Measurements from ENCODE around the gene EPM2A.
A peak's percentile ranks its signal among the peaks of the same experiment; 100 is the strongest.
"Not testable (repeated sequence)": the region's sequence is repeated elsewhere in the genome, so short reads cannot be mapped to it uniquely, and the experiment has no call there.

The EPM2A gene

DNA sequence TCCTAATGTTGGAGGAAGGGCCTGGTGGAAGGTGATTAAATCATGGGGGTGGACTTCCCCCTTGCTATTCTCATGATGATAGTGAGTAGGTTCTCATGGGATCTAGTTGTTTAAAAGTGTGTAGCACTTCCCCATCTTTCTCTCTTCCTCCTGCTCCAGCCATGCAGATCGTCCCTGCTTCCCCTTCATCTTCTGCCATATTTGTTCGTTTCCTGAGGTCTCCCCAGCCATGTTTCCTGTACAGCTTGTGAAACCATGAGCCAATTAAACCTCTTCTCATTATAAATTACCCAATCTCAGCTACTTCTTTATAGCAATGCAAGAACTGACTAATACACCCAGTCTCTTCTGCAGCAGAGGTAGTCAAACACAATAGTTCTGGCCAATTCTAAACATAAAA is 5.4 kb downstream of the EPM2A start:
- no peak for DNase-seq (ENCODE audit: low read depth)

GRCh38 chr6:145728444-145729385 is 6.6 kb downstream of the EPM2A start:
- no peak for DNase-seq (ENCODE audit: low read depth)

GRCh38 chr6:145727817-145728388 is 7.4 kb downstream of the EPM2A start:
- no peak for DNase-seq (ENCODE audit: low read depth)

DNA sequence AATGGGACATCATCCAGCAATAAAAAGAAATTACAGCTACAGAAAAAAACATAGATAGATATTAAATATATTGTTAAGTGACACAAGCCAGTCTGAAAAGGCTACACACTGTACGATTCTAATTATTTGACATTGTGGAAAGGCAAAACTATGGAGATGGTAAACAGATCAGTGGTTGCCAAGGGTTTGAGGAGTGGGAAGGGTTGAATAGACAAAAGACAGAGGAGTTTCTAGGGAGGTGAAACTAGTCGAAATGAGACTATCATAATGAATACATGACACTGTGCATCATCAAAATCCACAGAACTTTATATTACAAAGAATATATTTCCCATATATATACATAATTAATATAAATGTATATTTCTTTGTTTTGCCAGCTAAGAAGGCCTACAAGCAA is 9.8 kb downstream of the EPM2A start:
- DNase-seq (ENCODE audit: low read depth) = no peak

- DNase-seq (ENCODE audit: low read depth) = no peak
Observed at GRCh38 chr6:145723646-145724045, 11.7 kb downstream of the EPM2A start.

- no peak for DNase-seq (ENCODE audit: low read depth)
Observed at GRCh38 chr6:145722190-145722589, 13.1 kb downstream of the EPM2A start.

GRCh38 chr6:145721144-145721543 is 14.2 kb downstream of the EPM2A start:
- DNase-seq (ENCODE audit: low read depth) = no peak

DNA sequence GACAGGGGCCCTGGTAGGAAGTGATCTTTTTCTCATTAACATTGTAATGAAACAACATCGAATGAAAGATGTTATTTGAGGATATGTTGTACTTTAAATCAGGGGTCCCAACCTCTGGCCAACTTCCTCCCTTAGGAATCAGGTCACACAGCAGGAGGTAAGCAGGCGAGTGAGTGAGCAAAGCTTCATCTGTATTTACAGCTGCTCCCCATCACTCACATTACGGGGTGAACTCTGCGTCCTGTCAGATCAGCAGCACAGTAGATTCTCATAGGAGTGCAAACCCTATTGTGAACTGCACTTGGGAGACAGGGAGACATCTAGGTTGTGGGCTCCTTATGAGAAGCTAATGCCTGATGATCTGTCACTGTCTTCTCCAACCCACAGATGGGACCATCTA is 19.9 kb downstream of the EPM2A start:
- DNase-seq (ENCODE audit: low read depth) = no peak

- DNase-seq (ENCODE audit: low read depth) = no peak
Observed at GRCh38 chr6:145714731-145715130, 20.6 kb downstream of the EPM2A start.

DNA sequence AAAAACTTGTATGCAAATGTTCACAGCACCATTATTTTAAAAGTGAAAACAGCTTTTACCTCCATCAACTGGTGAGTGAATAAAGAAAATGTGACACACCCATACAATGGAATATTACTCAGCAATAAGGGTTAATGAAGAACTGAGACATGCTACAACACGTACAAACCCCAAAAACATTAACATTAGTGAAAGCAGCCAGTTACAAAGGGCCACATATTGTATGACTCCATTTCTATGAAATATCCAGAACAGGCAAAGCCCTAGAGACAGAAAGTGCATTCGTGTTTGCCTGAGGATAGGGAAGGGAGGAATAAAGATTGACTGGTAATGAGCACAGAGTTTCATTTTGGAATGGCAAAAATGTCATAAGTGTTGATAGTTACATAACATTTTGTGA is 21.5 kb downstream of the EPM2A start:
- no peak for DNase-seq (ENCODE audit: low read depth)

DNA sequence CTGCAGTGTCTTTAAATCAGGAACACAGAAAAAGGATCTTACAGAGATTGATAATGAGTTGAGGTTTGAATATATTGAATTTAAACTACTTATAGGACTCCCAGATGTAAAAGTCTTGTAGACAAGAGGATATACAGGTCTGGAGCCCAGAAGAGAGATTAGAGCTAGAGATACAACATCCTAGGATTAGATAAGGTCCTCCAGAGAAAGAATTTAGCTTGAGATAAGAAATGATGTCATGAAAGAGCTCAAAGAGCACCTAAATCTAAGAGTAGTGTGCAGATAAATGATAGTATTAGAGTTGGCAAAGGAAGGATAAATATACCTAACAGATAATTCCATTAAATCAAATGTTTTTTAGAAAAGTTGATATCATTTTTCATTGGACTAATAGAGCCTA is 23.9 kb downstream of the EPM2A start:
- DNase-seq (ENCODE audit: low read depth) = no peak

DNA sequence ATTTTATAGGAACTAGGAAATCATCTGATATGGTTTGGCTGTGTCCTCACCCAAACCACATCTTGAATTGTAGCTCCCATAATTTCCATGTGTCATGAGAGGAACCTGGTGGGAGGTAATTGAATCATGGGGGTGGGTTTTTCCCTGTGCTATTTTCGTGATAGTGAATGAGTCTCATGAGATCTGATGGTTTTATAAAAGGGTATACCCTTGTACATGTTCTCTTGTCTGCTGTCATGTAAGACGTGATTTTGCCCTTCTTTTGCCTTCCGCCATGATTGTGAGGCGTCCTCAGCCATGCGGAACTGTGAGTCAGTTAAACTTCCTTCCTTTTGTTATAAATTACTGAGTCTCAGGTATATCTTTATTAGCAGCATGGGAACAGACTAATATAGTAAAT is 27.9 kb downstream of the EPM2A start:
- DNase-seq (ENCODE audit: low read depth) = no peak

DNA sequence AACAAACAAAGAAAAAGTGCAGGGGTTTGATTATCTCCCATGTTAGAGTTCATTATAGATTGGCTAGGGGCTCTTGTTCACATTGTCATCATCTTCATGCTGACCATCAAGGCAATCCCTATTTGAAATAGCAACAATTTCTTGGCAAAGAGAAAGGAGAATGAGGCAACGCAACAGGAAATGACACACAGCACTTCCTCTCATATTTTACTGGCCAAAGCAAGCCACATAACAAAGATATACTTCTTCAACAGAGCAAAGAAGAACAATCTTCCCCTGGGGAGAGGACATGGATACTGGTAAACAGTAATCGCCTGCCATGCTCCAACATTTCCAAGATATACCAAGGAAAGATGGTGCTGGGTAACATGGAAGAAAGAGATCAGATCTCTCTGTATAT is 29.8 kb downstream of the EPM2A start:
- no peak for DNase-seq (ENCODE audit: low read depth)

DNA sequence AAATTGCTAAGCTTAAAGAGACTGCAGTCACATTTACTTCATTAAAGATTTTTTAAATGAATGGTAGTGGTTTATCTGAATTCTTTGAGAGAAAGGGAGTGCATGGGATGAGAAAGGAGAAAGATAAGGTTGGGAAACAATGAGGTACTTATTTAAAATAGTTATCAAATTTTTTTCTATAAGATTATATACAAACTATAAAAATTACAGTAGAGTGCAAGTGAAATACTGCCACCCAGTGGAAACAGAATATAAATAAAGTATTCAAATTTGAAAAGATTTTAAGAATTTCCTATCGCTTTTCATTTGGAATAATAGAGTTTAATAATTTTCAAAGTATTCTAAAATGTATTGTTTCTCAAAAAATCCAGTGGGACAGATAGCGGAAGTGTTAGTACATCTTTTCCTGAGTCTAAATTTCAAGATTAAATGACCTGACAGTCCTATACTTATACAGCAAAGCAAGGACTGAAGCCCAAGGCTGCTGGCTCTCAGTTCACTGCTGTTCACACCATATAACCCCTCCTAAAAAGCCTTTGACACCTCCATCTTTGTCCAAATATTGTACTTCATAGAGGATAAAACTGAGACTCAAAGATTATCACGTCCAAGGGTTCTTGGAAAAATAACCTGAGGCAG is 31.1 kb downstream of the EPM2A start:
- no peak for DNase-seq (ENCODE audit: low read depth)

DNA sequence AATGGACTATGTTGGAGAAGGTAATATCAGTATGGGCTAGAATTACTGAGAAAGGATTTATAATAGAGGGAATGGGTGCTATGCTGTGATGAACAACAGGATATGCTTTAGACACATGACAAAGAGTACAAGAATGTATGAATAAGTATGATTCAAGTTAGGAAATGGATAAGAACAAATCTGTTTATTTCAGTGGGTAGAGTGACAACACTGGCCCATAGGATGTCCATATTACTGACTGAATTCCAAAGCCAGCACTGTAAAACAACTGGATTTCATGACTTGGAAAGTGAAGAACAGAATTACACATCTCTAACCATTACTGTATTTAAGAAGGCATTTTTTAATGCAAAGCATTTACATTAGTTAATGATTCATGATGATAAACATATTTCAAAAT is 35.9 kb downstream of the EPM2A start:
- DNase-seq (ENCODE audit: low read depth) = peak; percentile 69

- DNase-seq (ENCODE audit: low read depth) = not testable (repeated sequence)
Observed at GRCh38 chr6:145697401-145697800, 37.9 kb downstream of the EPM2A start.

- no peak for DNase-seq (ENCODE audit: low read depth)
Observed at GRCh38 chr6:145694083-145694737, 41.1 kb downstream of the EPM2A start.

DNA sequence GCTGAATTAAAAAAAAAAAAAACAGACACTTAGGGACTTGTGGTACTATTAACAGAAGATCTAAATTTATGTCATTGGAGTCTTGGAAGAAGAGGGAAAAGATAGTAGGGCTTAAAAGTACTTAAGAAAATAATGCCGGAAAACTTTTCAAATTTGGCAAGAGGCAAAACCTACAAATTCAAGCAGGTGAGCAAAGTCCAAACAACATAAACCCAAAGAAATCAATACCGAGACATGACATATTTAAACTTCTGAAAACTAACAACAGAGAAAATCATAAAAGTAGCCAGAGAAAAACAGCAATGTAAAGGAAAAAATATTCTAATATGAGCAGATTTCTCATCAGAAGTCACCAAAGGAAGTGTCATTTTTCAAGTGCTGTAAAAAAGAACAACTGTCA is 44.4 kb downstream of the EPM2A start:
- no peak for DNase-seq (ENCODE audit: low read depth)

GRCh38 chr6:145689529-145689928 is 45.8 kb downstream of the EPM2A start:
- DNase-seq (ENCODE audit: low read depth) = no peak

DNA sequence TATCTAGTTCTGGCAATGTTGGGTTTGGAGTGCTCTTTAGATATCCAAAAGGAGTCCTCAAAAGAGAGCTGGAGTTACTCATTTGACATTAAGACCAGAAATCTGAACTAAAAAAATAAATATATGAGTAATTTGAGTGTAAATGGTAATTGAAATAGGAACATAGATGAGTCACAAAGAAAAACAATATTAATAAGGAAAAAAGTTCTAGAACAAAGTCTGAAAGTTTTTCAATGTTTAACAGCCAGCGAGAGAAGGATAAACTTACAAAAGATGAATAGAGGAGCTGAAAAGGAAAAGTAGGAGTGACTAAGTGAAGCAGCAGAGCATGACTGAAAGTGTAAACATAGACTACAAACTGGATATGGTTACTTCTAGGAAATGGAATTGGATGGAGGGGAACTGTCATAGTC is 46.8 kb downstream of the EPM2A start:
- DNase-seq (ENCODE audit: low read depth) = peak; percentile 37

GRCh38 chr6:145685932-145686331 is 49.4 kb downstream of the EPM2A start:
- no peak for DNase-seq (ENCODE audit: low read depth)

- DNase-seq (ENCODE audit: low read depth) = no peak
Observed at GRCh38 chr6:145681965-145682364, 53.4 kb downstream of the EPM2A start.

DNA sequence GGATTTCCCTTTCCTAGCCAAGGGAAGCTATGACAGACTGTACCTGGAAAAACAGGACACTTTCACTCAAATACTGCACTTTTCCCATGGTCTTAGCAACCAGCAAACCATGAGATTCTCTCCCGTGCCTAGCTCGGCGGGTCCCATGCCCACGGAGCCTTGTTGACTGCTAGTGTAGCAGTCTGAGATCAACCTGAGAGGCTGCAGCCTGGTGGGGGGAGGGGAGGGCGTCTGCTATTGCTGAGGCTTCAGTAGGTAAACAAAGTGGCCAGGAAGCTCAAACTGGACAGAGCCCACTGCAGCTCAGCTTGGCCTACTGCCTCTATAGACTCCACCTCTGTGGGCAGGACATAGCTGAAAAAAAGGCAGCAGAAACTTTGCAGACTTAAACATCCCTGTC is 61.8 kb downstream of the EPM2A start:
- DNase-seq (ENCODE audit: low read depth) = no peak
